Endometrial microvascular endothelial cells (primary cell): ENCODE results near the gene SERPINA4. TPM values are rescaled to one million over a fixed set of nuclear protein-coding genes. Genes with fewer than 3 reads are reported as not detected.
"Not testable (repeated sequence)": the region's sequence is repeated elsewhere in the genome, so short reads cannot be mapped to it uniquely, and the experiment has no call there.

Experiments used
- in situ Hi-C: cut with HindIII; loops from 2 replicates; pipeline ENCODE4 v1.10.0; 2017; ENCODE audit warnings: low sequenced_read_pairs, low pct_unique_long_range_greater_than_20kb; ENCODE audit errors: inconsistent ontology term
- total RNA-seq: library from RNA; depleted of rRNA; stranded (reverse); fragments of >200 nt; gene quantifications from one replicate; pipeline ENCODE4 v1.2.3, GENCODE V29; 2015; ENCODE audit errors: inconsistent ontology term

The SERPINA4 gene
- total RNA-seq, 1 donor from 2014 or later = not detected

- in situ Hi-C loops = no loop called here
Measured at GRCh38 chr14:94562022-94562421, 780 bp downstream of the SERPINA4 start.

- in situ Hi-C loops = no loop called here
Measured at GRCh38 chr14:94562941-94563883, 2.0 kb downstream of the SERPINA4 start.

- in situ Hi-C loops = no loop called here
Measured at GRCh38 chr14:94564381-94564780, 3.1 kb downstream of the SERPINA4 start.

DNA sequence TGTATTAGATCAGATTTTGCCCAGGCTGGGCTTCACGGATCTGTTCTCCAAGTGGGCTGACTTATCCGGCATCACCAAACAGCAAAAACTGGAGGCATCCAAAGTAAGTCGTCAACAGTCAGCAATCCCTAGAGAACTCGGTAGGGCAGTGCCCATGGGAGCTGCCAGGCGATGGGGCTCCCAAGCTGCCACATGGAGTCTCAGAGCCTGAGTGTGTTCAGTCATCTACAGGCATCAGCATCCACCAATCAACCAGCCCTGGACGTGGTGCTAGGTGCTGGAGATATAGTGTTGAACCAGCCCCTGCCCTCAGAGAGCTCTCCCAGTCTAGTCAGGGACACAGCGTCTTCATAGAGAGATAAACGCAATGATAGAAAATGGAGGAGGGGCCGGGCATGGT, 6.9 kb downstream of the SERPINA4 start:
- in situ Hi-C loops = no loop called here

- in situ Hi-C loops = no loop called here
Measured at GRCh38 chr14:94569381-94570001, 8.2 kb downstream of the SERPINA4 start.

DNA sequence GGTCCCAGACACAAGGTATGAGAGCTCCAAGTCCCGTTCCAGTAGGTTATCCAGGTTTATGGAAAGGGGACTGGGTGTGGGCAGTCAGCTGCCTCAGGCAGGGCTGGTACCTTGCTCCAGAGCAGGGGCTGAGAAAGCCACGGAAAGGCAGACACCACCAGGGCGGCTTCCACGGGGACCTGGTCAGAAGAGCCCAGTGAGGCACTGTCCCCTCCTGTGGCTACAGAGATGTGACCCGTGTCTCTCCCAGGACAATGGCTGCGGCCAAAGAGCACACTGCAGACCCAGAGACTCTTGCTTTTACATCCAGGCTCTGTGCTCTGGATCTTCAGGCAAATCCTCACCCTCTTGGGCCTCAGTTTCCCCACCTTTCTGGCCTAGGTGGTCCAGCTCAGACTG, 8.8 kb downstream of the SERPINA4 start:
- in situ Hi-C loops = no loop called here

- in situ Hi-C loops = no loop called here
Measured at GRCh38 chr14:94570440-94570839, 9.2 kb downstream of the SERPINA4 start.

DNA sequence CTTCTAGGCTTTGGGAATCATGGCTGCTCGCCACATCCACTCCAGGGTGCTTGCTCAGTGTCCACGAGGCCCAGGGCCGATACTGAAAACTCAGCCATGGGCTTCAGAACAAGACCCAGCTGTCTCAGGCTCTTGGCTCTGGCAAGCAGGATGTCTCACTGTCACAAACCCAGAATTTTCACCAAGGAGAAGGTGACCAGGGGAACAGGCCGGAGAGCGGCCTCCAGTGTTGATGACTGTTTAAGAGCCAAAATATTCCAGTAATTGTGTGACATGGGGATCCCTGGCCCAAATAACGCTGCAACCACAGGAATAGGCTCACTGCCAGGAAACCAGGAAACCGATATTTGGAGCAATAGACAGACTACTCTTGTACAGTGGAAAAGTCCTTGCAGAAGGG, 10.2 kb downstream of the SERPINA4 start:
- in situ Hi-C loops = no loop called here

DNA sequence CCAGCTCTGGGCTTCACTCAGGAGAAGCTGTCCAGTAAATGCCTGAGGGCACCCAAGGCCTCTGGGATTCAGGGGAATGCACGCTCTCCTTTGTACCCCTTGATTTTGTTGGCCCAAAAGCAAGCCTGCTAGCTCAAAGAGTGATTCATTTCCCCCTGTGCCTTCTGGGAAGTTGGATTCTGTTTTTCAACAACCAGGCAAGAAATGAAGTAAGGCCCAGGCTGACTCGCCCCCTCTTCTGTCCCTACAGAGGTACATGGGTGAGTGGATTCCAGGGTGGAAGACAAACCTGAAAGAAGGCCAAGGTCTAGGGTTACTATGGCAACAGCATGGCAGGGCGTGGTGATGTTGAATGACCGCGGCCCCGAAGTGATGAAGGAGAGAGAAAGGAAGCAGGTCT, 10.7 kb downstream of the SERPINA4 start:
- in situ Hi-C loops = no loop called here

DNA sequence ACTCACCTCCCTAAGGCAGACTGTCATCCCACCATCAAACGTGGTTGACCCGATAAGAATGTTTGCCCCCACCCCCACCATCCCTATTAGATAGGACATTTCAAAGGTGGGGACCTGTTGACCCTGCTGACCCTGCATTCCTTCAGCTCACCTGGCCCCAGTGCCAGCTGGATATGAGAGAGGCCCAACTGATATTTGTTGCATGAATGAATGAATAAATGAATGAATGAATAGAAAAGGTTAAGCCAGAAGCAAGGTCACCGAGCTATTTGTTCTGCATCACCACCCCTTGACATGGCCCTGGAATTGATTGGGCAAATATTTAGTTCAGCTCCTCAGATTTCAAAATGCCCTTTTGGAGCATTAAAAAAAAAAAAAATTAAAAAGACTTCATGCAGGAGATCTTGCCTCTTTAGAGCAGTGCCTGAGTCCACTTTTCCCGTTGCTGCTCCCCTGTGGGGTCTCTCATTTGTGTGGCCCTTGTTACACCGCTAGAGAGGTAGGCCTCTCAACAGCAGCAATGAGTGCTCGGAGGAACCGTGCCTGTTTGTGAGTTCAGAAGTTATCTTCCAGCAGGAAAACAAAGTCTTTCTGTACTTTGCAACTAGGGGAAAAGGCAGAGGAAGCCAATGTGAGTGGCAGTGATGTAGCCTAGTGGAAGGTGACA, 11.5 kb downstream of the SERPINA4 start:
- in situ Hi-C loops = no loop called here

DNA sequence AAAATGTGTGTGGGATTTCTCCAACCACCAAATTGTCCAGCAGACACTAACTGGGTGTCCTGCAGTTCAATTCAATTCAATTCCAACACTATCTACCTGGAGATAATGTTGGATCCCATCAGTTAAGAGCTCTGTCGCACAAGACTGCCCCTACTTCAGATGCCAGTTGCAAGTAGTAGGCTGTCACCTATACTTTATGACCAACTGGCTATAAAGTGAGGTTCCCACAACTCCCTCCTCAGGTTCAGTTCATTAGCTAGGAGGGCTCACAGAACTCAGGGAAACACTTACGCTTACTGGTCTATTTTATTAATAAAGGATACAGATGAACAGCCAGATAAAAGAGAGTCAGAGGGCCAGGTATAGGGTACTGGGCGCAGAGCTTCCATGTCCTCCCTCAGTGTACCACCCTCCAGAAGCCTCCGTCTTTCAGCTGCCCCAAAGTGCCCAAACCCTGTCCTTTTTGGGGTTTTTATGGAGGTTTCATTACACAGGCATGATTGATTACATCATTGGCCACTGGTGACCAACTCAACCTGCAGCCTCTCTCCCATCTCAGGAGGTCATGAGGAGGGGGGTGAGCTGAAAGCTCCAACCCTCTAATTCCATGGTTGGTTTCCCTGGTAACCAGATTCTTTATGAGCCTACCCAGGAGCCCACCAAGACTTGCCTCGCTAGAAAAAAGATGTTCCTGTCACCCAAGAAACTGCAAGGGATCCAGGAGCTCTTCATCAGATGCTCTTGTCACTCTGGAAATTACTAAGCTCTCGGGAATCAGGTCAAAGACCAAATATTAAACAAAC, 12.4 kb downstream of the SERPINA4 start:
- in situ Hi-C loops = no loop called here

- in situ Hi-C loops = no loop called here
Measured at GRCh38 chr14:94574336-94574735, 13.1 kb downstream of the SERPINA4 start.

- in situ Hi-C loops = no loop called here
Measured at GRCh38 chr14:94575730-94576585, 14.7 kb downstream of the SERPINA4 start.

DNA sequence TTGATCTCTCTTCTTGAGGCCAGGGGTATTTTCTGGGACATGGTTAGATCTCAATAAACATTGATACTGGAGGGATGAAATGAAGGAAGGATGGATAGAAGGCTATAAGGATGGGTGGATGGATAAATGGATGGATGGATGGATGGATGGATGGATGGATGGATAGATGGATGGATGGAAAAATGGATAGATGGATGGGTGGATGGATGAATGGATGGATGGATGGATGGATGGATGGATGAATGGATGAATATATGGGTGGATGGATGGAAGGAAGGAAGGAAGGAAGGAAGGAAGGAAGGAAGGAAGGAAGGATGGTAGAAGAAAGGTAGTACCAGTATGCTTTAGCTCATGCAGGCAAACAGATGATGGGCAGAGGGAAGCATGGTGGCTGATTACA, 16.2 kb downstream of the SERPINA4 start:
- in situ Hi-C loops = not testable (repeated sequence)

GRCh38 chr14:94578712-94579111, 17.5 kb downstream of the SERPINA4 start:
- in situ Hi-C loops = no loop called here

DNA sequence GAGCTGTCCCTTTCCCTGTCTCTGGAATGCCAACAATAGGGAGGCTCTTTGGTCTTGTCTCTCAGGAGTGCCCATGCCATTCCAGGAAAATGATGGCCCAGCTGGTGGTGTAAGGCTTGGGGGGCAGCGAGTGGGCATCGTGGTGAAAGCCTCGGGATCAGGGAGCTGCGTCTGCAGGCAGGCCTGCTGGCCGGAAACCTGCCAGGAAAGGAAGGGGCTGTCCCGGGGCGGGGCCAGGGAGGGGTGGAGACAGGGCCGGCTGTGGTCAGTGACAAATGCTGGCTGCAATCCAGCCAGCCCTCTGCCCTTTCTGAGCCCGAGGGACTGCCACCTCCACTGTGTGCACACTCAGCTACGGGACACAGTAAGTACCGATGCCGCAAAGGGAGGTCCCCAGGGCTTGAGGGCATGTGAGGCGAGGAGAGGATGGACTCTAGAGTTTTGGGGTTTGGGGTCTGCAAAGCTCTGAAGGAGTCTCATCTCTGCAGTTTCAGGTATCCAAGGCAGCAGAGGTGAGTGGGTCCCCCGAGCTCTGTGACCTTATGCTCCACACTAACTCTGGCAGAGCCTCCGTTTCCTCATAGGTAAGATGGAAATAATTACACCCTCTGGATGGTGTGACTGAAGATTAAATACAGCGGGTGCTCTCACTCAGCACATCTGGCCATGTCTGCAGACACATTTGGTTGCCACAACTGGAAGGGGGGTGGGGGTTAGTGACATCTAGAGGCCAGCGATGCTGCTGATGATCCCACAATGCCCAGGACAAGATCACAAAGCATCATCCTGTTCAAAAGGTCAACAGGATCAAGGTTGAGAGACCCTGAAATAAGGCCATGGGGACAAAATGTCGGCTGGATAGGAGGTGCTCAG, 20.1 kb downstream of the SERPINA4 start, which contains the start of gene SERPINA5:
Gene SERPINA5, plus strand, starts transcription at position 300 of the 873 bp plus-strand sequence. CDS start 5,937 bp downstream, outside the sequence.
- in situ Hi-C loops = no loop called here

DNA sequence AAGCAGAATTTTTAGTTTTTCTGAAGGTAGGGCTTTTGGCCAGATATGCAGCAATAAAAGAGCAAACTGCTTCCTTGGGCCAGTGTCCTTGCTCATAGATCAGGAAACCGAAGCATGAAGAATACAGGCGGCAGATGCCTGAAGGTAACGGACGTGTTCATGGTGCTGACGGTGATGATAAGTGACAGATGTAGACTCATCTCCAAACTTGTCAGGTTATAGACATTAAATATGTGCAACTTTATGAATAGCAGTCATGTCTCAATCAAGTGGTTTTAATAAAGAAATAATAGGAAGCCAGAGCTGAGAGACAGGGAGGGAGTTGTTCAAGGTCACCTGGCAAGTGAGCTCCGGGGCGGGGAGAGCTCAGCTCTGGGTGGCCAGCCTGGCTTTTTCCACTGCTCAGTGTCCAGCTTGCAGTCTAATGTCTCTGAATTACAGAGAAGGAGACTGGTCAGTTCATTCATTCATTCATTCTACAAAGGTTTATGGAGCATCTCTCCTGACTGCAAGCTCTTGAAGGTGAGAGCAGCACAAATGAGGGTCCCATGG, 21.0 kb downstream of the SERPINA4 start:
- in situ Hi-C loops = no loop called here
